Hepatocyte (in vitro differentiated cells): Measurements from ENCODE around the gene EIF4G3.

Experiments
- CTCF ChIP-seq: fragments of 200-600 bp; sonication (generic); IDR thresholded peaks from 2 replicates; pipeline ENCODE4 v1.5.1; 2016; ENCODE audit warnings: antibody characterized with exemption, mild to moderate bottlenecking; ENCODE audit not compliant: poor library complexity
- EZH2 ChIP-seq: fragments of 200-600 bp; sonication (generic); IDR thresholded peaks from 2 replicates; pipeline ENCODE4 v1.6.1; 2016; ENCODE audit warnings: antibody characterized with exemption, mild to moderate bottlenecking, borderline replicate concordance
- EZH2phosphoT487 ChIP-seq: fragments of 200-600 bp; sonication (generic); IDR thresholded peaks from one replicate; pipeline ENCODE4 v1.6.1; 2018; ENCODE audit warnings: antibody characterized with exemption, mild to moderate bottlenecking, low read depth, moderate library complexity; ENCODE audit not compliant: unreplicated experiment, severe bottlenecking

GRCh38 chr1:21152423-21153100 is 24.1 kb downstream of the EIF4G3 start:
- no peak for TF ChIP-seq CTCF
- no peak for TF ChIP-seq EZH2
- no peak for TF ChIP-seq EZH2phosphoT487
